GM23338 (cell line): ENCODE data around the gene GAP43.

Source experiments
- CREB1 ChIP-seq: fragments of 250-450 bp; sonication (Bioruptor Pico); IDR thresholded peaks from 2 replicates; pipeline ENCODE4 v1.5.0; 2020; ENCODE audit warnings: low read depth, mild to moderate bottlenecking, moderate library complexity
- CTCF ChIP-seq, 2 experiments: fragments of 200-600 bp in 1 of 2; sonication (generic) in 1 of 2; conservative IDR thresholded peaks; 2 replicates each; pipeline versions ENCODE4 v1.5.1 to v1.6.1; 2016 to 2017; ENCODE audit warnings: antibody characterized with exemption in 2 of 2, low read depth in 2 of 2, mild to moderate bottlenecking in 2 of 2, moderate library complexity in 1 of 2
- ETS1 ChIP-seq: IDR thresholded peaks from 2 replicates; pipeline ENCODE4 v1.6.1; 2016; ENCODE audit warnings: antibody characterized with exemption
- EZH2 ChIP-seq: fragments of 200-600 bp; sonication (generic); IDR thresholded peaks from one replicate; pipeline ENCODE4 v1.8.0; 2017; ENCODE audit warnings: antibody characterized with exemption, mild to moderate bottlenecking, low read depth; ENCODE audit not compliant: unreplicated experiment
- EZH2phosphoT487 ChIP-seq: fragments of 200-600 bp; sonication (generic); IDR thresholded peaks from one replicate; pipeline ENCODE4 v1.8.1; 2018; ENCODE audit warnings: antibody characterized with exemption; ENCODE audit not compliant: unreplicated experiment
- JUNB ChIP-seq: IDR thresholded peaks from one replicate; pipeline ENCODE4 v1.6.1; 2016; ENCODE audit warnings: antibody characterized with exemption; ENCODE audit not compliant: unreplicated experiment
- NANOG ChIP-seq: IDR thresholded peaks from 2 replicates; pipeline ENCODE4 v1.6.1; 2016; ENCODE audit warnings: antibody characterized with exemption, borderline replicate concordance
- POLR2AphosphoS5 ChIP-seq: IDR thresholded peaks from 2 replicates; pipeline ENCODE4 v1.6.1; 2016; ENCODE audit warnings: antibody characterized with exemption, low read depth
- REST ChIP-seq: IDR thresholded peaks from one replicate; pipeline ENCODE4 v1.6.1; 2018; ENCODE audit warnings: antibody characterized with exemption; ENCODE audit not compliant: unreplicated experiment
- STAT1 ChIP-seq: IDR thresholded peaks from one replicate; pipeline ENCODE4 v1.6.1; 2016; ENCODE audit warnings: antibody characterized with exemption; ENCODE audit not compliant: unreplicated experiment
- ZNF114 ChIP-seq: fragments of 250-450 bp; sonication (Bioruptor Pico); IDR thresholded peaks from 2 replicates; pipeline ENCODE4 v1.5.0; 2020; ENCODE audit warnings: mild to moderate bottlenecking, moderate library complexity
- ZNF331 ChIP-seq: fragments of 250-450 bp; sonication (Bioruptor Pico); IDR thresholded peaks from 2 replicates; pipeline ENCODE4 v1.5.0; 2020; ENCODE audit warnings: low read depth, mild to moderate bottlenecking, moderate library complexity
- ZNF462 ChIP-seq: fragments of 250-450 bp; sonication (Bioruptor Pico); IDR thresholded peaks from 2 replicates; pipeline ENCODE4 v1.5.0; 2020; ENCODE audit warnings: mild to moderate bottlenecking, moderate library complexity

- TF ChIP-seq CREB1 (CRISPR knock-in tag) (no peak), POLR2AphosphoS5 (no peak), CTCF (conservative IDR thresholded peaks at IDR 0.05; ENCODE audit: low read depth in 2 of 2) (no peak), NANOG (no peak), EZH2 (no peak), ETS1 (no peak), EZH2phosphoT487 (no peak), REST (no peak), ZNF331 (no peak), JUNB (no peak), ZNF114 (CRISPR knock-in tag) (no peak), ZNF462 (no peak), STAT1 (no peak)
These were observed 5.7 kb upstream of the GAP43 start for GRCh38 chr3:115617591-115617990.
